CMK (cell line): ENCODE results near the gene ISL1.

Source experiments
- DNase-seq: peaks from one replicate; pipeline ENCODE4 v3.0.0-alpha.2; 2010; ENCODE audit warnings: low read depth

ISL1 gene

DNA sequence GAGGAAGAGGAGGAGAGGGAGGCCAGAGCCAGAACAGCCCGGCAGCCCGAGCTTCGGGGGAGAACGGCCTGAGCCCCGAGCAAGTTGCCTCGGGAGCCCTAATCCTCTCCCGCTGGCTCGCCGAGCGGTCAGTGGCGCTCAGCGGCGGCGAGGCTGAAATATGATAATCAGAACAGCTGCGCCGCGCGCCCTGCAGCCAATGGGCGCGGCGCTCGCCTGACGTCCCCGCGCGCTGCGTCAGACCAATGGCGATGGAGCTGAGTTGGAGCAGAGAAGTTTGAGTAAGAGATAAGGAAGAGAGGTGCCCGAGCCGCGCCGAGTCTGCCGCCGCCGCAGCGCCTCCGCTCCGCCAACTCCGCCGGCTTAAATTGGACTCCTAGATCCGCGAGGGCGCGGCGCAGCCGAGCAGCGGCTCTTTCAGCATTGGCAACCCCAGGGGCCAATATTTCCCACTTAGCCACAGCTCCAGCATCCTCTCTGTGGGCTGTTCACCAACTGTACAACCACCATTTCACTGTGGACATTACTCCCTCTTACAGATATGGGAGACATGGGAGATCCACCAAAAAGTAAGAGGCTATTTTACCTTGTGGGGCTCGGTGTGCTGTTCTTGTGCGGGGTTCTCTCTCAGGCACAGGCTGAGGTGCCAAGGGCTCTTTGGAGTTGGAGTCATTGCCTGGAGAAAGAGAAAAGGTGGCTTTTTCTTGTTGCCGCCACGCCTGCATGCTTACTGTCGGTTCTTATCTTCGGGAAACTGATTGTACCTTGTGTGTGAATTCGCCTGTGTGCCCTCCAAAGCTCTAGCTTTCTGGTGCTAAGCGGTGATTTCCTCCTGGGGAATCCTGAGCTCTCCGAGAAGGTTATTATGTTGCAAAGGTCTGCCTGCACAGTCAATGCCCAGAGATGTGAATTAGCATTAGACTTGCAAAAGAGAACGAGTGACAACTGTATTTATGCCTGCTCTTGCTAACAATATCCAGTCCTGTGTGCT, at the start of gene ISL1:
ISL1 (plus strand) TSS at position 318 of the 991 bp plus-strand sequence; CDS start at position 542, 224 bp downstream.
- no peak for DNase-seq

- no peak for DNase-seq
Observed at GRCh38 chr5:51336878-51337277, 46.4 kb upstream of the ISL1 start.

- DNase-seq, result no peak
Observed at GRCh38 chr5:51345106-51345505, 38.1 kb upstream of the ISL1 start.

DNA sequence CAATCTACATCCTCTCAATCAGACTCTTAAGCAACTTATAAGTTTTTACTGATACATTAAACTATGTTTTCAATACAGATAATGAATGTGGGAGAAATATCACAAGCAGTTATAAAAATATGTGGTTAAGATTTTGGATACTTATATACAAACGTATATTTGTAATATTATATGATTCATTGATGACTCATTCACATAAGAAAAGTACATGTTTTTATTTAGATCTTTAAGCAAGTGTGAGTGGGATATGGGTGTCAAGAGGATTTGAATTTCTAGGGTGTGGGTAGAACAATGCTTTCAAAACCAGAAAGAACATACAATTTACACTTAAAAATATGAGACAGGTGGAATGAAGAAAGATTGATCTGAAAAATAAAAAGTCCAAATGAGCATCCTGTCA, 36.1 kb upstream of the ISL1 start:
- DNase-seq, result no peak

- no peak for DNase-seq
Observed at GRCh38 chr5:51347704-51348103, 35.5 kb upstream of the ISL1 start.

DNA sequence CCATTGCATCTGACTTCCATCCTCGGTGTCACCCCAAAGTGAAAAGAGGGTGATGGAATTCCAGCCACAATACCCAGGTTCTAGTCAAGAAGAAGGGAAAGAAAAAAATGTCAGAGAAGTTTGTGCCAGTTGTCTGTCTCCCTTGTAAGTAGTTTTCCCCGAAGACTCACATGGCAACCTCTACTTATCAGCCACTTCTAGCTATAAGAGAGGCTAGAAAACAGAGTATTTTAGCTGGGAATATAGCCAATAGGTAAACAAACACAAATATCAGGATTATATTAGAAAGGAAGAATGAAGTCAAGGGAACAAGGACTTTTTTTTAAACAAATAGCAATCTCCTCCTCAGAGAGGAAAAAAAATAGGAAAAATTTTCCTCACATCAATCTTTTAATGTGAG, 12.2 kb upstream of the ISL1 start:
- no peak for DNase-seq

DNA sequence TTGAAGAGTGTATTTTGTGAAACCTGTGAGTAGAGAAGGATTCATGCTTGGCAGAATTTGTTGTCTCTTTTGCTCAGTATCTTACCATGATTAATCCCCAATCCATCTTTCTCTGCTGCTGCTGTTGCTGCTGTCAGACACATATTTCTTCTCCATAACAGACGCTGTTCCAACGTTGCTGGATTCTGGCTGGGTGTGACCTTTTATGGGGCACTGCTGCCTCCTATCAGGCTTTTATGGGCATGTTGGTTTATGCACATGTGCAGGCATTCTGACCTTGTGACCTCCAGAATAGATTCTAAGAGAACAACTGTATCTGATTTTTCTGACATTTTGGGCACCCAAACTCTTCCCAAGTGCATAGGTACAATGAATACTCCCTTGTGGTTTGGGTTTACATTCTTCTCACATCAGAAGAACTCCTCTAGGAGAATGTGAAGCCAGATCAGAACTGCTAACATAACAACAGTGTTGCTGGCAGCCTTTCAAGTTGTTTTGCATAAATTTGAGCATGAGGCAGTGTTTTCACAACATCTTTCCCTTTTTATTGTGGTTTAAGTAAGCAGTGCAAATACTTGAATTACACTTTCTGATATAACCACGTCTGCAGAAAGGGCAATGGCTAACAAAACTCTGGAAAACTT, 9.2 kb upstream of the ISL1 start:
- DNase-seq, result no peak

- DNase-seq, result no peak
Observed at GRCh38 chr5:51375084-51375483, 8.2 kb upstream of the ISL1 start.

DNA sequence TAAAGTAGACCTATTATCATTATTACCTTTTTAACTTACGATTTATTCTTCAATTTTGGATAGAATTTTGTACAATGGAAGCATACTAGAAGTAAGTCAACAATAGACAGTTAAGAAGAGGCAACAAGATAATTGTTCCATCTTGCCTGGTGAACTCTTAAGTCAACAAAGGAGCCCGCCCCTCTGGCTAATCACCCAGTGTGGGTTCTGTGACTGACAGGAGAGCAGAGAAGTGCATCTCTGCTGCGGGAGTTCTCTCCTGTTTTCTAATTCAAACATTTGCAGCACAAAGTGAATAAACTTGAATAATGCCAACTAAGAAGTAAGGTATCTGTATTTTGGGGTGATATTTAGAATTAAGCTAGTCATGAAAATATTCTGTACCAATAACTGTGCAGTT, 6.7 kb upstream of the ISL1 start:
- no peak for DNase-seq

DNA sequence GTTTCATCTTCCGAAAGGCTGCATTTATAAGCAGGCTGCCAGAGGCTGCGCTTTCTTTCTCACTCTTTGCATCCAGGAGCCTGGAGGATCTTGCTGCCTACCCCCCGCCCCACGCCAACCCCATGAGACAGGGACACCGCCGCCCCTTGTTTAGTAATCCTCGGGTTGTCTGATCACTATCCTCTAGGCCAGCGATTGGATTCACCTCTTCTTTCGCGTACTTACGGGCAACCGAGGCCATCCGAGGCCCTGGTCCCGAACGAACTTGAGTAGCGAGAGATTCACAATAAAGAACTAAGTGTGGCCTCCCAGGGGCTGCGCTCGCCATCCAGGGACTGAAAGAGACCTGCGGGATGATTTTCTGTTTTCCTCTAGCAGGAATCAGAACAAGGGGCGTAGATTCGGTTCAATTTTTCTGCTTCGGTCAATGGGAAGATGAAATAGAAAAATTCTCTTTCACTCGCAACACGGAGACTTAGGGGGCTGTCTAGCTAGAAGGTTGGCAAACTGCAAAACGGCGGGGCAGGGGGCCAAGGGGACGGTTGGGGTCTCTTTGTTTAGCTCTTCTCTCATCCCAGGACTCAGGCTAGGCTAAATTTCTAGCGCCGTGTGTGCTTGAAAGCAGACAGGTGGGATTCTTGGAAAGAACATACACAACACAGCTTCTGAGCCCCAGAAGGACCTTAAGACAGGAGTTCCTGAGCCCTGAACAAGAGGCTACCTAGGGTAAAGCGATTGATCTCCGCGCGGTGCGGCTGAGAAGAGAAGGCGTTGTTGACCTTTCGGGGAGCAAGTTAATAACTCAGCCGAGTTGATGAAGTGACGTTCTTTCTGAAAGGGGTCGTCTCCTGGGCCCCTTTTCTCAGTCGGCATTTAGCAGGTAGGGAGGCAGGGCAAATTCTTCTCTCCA, 5.8 kb upstream of the ISL1 start:
- no peak for DNase-seq

DNA sequence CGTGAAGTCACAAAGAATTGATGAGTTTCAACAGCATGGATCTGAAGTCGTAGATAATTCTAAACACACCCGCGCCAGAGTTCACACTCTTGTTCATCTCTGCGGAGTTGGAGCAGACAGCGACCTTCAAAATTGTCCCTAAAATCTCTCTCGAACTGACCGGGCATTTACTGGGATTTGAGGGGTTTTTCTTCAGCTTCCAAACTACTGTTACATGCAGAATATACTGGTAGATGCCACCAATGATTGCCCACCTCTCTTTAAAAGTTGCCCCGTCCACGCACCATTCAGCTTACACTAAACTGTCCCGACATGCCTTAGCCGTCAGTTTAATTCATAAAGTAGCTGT, 5.2 kb upstream of the ISL1 start:
- DNase-seq, result no peak

DNA sequence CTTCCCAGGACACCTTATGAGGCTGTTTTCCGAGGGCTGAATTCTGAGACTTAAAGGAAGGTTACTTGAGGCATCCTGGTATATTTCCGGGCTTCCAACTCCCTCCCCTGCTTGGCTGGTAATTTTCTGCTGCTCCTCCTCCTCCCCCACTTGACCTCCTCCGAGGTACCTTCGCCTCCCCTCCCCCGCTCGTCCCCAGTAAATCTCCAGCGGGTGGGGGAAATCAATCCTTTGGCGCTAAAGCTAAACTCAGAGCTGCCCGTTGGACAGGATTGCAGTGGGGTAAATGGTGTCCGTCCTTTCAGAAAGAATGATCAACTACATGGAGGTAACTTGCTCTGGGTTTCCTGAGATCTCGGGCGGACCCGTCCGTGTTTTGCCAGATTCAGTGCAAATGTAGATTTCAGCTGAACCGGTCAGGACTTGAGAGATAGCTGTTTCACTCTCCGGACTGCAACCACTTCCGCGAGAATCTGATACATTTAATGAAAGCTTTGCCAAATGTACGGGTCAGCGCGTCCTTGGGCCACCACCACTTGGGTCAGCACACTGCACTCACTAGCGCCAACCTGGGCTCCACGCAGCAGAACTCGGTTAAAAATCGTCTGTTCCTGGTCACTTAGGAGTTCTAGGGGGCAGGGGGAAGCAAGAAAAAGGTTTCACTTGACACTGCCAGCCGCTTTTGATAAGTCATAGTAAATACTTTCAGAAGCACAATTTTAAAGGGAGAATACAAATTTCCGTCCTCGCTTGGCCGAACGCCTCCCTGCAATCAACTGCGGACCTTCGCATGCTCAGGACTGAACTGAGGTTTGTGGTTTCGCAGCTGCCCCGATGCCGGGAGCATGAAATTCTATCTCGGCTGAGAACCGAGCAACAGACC, 4.6 kb upstream of the ISL1 start:
- no peak for DNase-seq

GRCh38 chr5:51379331-51379700, 3.9 kb upstream of the ISL1 start:
- DNase-seq, result no peak

- no peak for DNase-seq
Observed at GRCh38 chr5:51380603-51381207, 2.5 kb upstream of the ISL1 start.

DNA sequence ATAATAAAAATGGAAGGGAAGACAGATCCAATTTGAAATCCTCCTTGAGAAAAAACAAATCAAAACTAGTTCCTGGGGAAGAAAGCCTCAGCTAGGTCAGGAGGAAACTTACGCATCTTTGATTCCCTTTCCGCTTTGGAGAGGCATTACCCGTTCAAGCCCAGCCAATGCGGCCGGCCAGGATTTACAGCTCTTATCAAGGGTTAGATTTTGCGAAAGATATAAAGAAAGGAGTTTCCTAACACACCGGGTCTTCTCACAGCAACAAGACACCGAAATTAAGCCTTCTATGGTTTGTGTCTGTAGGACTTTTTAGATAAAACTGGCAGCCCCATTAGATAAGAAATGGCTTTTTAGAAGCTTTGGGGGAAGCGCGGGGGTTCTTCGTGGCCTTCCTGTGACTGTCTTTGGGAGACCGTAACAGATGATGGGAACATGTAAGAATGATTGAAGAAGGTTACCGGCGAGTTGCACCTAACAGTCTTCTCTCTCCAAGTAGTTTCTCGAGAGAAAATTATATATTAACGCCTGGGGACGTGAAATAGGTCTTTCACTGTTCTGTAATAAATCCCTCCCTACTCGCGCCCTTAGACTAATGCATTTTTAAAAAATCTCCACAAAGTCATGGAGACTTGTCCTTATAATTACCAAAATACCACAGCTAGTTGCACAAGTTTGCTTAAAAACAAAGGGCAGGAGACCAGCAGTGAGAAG, 1.3 kb upstream of the ISL1 start:
- DNase-seq, result no peak

- DNase-seq, result no peak
Observed at GRCh38 chr5:51382521-51383130, 622 bp upstream of the ISL1 start.

DNA sequence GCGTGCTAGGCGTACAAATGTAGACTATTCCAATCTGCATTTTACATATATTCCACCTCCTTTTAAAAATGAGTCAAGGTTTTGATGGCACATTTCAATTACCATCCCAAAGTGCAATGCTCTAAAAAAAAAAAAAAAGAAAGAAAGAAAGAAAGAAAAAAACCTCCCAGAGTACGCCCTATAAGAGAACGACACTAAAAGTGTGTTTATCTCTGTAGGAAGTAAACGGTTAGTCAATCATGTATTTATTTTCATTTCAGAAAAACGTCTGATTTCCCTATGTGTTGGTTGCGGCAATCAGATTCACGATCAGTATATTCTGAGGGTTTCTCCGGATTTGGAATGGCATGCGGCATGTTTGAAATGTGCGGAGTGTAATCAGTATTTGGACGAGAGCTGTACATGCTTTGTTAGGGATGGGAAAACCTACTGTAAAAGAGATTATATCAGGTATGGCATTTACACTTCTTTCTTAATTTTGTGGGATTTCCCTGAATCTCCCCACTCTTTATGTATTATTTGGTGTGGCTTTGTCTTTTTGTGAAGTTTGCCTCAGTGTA, 1.1 kb downstream of the ISL1 start:
- no peak for DNase-seq

GRCh38 chr5:51385216-51385615, 2.0 kb downstream of the ISL1 start:
- no peak for DNase-seq
